A549 (cell line): Measurements from ENCODE around the gene INVS.

Experiments
- CEBPB ChIP-seq, 2 experiments: fragments of >200 bp in 1 of 2; sonication (Bioruptor Twin) in 1 of 2; formaldehyde crosslinking in 1 of 2; IDR thresholded peaks; 2 replicates each; pipeline ENCODE4 v1.6.1; 2012 to 2016
- CHD2 ChIP-seq: fragments of 150-350 bp; IDR thresholded peaks from 2 replicates; pipeline ENCODE4 v1.6.1; 2014; ENCODE audit warnings: low read length; ENCODE audit not compliant: partially characterized antibody
- CTCF ChIP-seq: fragments of >200 bp; sonication (Bioruptor Twin); formaldehyde crosslinking; IDR thresholded peaks from 3 replicates; pipeline ENCODE4 v1.5.1; 2016
- EP300 ChIP-seq, 2 experiments: fragments of >200 bp; sonication (Bioruptor Twin); formaldehyde crosslinking; IDR thresholded peaks; 2 replicates in 1 of 2; 3 replicates in 1 of 2; pipeline ENCODE4 v1.6.1; 2016 to 2017
- GATA3 ChIP-seq: IDR thresholded peaks from 2 replicates; pipeline ENCODE4 v1.6.1; 2012; ENCODE audit warnings: borderline replicate concordance
- JUNB ChIP-seq: fragments of >200 bp; sonication (Bioruptor Twin); formaldehyde crosslinking; IDR thresholded peaks from 2 replicates; pipeline ENCODE4 v1.6.1; 2016
- MAX ChIP-seq: IDR thresholded peaks from 2 replicates; pipeline ENCODE4 v1.6.1; 2012
- NR3C1 ChIP-seq: fragments of >200 bp; sonication (Bioruptor Twin); formaldehyde crosslinking; IDR thresholded peaks from 3 replicates; pipeline ENCODE4 v1.6.1; 2017
- POLR2A ChIP-seq: IDR thresholded peaks from 2 replicates; pipeline ENCODE4 v1.6.1; 2012; ENCODE audit warnings: mild to moderate bottlenecking, low read length
- POLR2AphosphoS2 ChIP-seq: conservative IDR thresholded peaks from 2 replicates; pipeline ENCODE4 v1.6.1; 2012; ENCODE audit warnings: low read length, improper control_type of control experiment, inconsistent platforms
- RAD21 ChIP-seq, 2 experiments: fragments of >200 bp in 1 of 2; sonication (Bioruptor Twin) in 1 of 2; formaldehyde crosslinking in 1 of 2; IDR thresholded peaks in 1 of 2; conservative IDR thresholded peaks in 1 of 2; 2 replicates in 1 of 2; 3 replicates in 1 of 2; pipeline ENCODE4 v1.6.1; 2012 to 2018; ENCODE audit warnings: inconsistent platforms in 1 of 2
- REST ChIP-seq: fragments of 200-600 bp; sonication (generic); IDR thresholded peaks from 2 replicates; pipeline ENCODE4 v1.6.1; 2016; ENCODE audit warnings: antibody characterized with exemption, mild to moderate bottlenecking, moderate library complexity
- RFX5 ChIP-seq: fragments of 450-650 bp; IDR thresholded peaks from 2 replicates; pipeline ENCODE4 v1.7.1; 2014; ENCODE audit warnings: antibody characterized with exemption, mild to moderate bottlenecking, moderate library complexity
- USF2 ChIP-seq: fragments of 450-650 bp; IDR thresholded peaks from 2 replicates; pipeline ENCODE4 v1.6.1; 2014; ENCODE audit warnings: antibody characterized with exemption

- TF ChIP-seq JUNB (no peak), REST (no peak), CTCF (no peak), POLR2A (no peak), GATA3 (no peak), USF2 (no peak), EP300 (IDR thresholded peaks at IDR 0.05) (no peak), MAX (no peak), POLR2AphosphoS2 (no peak), NR3C1 (no peak), RAD21 (conservative IDR thresholded peaks at IDR 0.05 in 1 of 2, IDR thresholded peaks at IDR 0.05 in 1 of 2) (no peak), CEBPB (IDR thresholded peaks at IDR 0.05) (no peak), RFX5 (no peak), CHD2 (no peak)
These were observed 24.1 kb upstream of the INVS start for GRCh38 chr9:100074989-100075388.
